Mesenteric fat pad (tissue), 1 donor: Measurements from ENCODE around the gene EHBP1. TPM values are rescaled to one million over a fixed set of nuclear protein-coding genes. Genes with fewer than 3 reads are reported as not detected.
"Not testable (repeated sequence)": the region's sequence is repeated elsewhere in the genome, so short reads cannot be mapped to it uniquely, and the experiment has no call there.

Source experiments
- DNase-seq: peaks from one replicate; pipeline ENCODE4 v3.0.0-alpha.2; 2020; ENCODE audit warnings: low spot score
- total RNA-seq: library from RNA; stranded (reverse); fragmentation: NEBNext Ultra II Directional; extraction: Animal tissue kit (Norgen Biotek cat#: 25700); gene quantifications from one replicate; pipeline ENCODE4 v1.2.1, GENCODE V29; 2021
- donor health status: DM: yes; HTN: yes; CAD: no.

Gene EHBP1
- total RNA-seq, 1 donor from 2014 or later: 70.8 TPM

GRCh38 chr2:63009490-63009889 lies 304.0 kb downstream of the EHBP1 start:
- DNase-seq: no peak

- no peak for DNase-seq
Observed at GRCh38 chr2:63012541-63012940, 307.0 kb downstream of the EHBP1 start.

- no peak for DNase-seq
Observed at GRCh38 chr2:63013438-63013837, 307.9 kb downstream of the EHBP1 start.

GRCh38 chr2:63015389-63015788 lies 309.9 kb downstream of the EHBP1 start:
- DNase-seq: no peak

- DNase-seq: no peak
Observed at GRCh38 chr2:63018439-63018838, 312.9 kb downstream of the EHBP1 start.

GRCh38 chr2:63019686-63020085 lies 314.2 kb downstream of the EHBP1 start:
- not testable (repeated sequence) for DNase-seq

- no peak for DNase-seq
Observed at GRCh38 chr2:63023444-63023843, 317.9 kb downstream of the EHBP1 start.

GRCh38 chr2:63027220-63027619 lies 321.7 kb downstream of the EHBP1 start:
- DNase-seq: no peak

GRCh38 chr2:63029058-63029457 lies 323.5 kb downstream of the EHBP1 start:
- no peak for DNase-seq

GRCh38 chr2:63034526-63034925 lies 329.0 kb downstream of the EHBP1 start:
- no peak for DNase-seq

- no peak for DNase-seq
Observed at GRCh38 chr2:63035169-63035568, 329.7 kb downstream of the EHBP1 start.

GRCh38 chr2:63035660-63036059 lies 330.1 kb downstream of the EHBP1 start:
- DNase-seq: no peak

- DNase-seq: no peak
Observed at GRCh38 chr2:63038034-63038433, 332.5 kb downstream of the EHBP1 start.

- DNase-seq: no peak
Observed at GRCh38 chr2:63040586-63040985, 335.1 kb downstream of the EHBP1 start.

GRCh38 chr2:63041592-63041991 lies 336.1 kb downstream of the EHBP1 start:
- no peak for DNase-seq

GRCh38 chr2:63044362-63045327 lies 339.1 kb downstream of the EHBP1 start:
- no peak for DNase-seq

- no peak for DNase-seq
Observed at GRCh38 chr2:63046552-63046951, 341.0 kb downstream of the EHBP1 start.

- no peak for DNase-seq
Observed at GRCh38 chr2:63046961-63047320, 341.4 kb downstream of the EHBP1 start.

GRCh38 chr2:63047321-63048279 lies 342.1 kb downstream of the EHBP1 start:
- DNase-seq: peak; percentile 90

- no peak for DNase-seq
Observed at GRCh38 chr2:63048367-63049171, 343.1 kb downstream of the EHBP1 start.
